COR-L47 (cell line): ENCODE measurements around the gene C20orf204.

Experiments used
- DNase-seq: peaks from one replicate; lab custom pipeline; 2025; lab: John Stamatoyannopoulos, UW

The C20orf204 gene

DNA sequence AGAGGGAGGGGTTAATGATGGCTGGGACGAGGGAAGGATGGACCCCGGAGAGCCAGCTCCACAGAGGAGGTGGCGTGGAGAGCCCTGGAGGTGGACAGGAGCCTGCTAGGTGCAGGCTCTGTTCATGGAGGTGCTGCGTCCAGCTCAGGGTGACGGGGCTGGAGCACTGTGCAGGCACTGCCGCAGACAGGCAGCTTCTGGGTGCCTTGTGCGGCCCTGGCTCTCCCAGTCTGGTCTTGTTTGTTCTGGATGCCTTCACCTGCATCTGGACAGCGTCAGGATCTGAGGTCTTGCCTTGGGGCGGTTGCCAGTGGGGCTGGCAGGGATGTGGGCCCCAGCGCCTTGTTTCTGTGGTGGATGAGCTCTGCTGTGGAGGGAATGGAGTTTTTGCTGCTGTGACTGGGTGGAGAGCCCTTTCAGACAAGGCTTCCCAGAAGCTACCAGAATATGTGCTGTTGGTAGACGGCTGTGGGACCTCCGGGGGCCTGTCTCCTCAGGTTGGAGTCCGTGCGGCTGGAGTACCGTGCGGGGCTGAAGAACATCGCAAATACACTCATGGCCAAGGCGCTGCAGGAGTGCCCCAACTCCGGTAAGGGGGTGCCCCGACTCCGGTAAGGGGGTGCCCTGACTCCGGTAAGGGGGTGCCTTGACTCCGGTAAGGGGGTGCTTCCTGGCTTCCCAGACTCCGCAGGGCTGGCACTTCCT lies 7.8 kb upstream of the C20orf204 start:
- no peak for DNase-seq

DNA sequence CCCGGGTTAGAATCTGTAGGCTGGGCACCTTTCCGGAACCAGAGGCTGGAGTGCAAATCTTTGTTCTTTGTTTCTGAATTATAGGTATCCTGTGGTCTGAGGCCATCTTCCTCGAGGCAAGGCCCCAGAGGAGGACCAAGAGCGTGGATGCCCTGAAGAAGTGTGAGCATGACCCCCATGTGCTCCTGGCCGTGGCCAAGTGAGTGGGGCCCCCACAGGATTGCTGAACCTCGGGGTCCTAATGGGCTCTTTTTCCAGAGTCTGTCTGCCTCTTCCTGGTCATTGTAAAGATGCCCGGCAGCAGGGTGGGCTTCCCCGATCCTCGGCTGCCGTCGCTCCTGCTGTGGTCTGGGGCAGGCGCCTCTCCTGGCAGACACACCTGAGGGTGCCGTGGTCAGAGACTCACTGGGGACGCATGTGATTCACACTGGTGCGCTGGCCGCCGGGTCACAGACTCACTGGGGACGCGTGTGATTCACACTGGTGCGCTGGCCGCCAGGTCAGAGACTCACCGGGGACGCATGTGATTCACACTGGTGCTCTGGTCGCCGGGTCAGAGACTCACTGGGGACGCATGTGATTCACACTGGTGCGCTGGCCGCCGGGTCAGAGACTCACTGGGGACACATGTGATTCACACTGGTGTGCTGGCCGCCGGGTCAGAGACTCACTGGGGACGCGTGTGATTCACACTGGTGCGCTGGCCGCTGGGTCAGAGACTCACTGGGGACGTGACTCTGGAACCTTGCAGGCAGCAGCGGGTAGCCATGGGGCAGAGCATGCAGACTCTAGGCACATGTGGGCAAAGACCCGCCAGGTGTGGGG lies 6.5 kb upstream of the C20orf204 start:
- DNase-seq, result no peak

DNA sequence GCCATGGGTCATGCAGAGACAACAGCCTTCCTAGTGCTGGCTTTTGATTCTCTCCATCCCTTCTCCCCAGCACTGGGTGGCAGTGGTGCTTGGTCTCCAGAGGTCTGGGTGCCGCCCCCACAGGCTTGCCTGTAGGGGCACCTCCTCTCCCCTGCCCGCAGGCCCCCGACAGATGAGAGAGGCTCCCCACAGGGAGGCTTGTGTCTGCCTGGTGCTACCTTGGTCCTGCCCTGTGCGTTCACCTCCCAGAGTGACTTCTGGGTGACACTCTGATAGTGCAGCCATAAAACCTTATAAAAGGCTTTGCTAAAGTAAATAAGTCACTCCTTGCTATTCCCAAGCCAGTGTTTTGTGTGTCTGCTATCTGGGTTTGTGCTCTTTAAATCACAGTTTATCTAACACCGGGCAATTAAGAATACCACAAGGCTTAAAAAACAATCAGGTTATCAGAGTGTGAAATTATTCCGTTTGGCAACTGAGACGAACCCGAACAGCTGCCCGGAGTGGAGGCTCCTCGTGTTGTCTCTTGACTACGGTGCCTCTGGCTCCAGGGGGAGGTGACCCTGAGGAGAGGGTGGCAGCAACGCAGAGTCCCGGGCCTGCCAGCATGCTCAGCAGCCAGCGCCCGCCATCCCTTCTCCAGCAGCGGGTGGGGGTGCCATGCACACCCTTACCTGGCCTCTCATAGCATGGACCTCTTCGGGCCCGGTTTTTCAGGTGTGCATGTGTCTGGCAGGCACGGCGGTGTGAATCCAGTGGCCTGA lies 5.4 kb upstream of the C20orf204 start:
- no peak for DNase-seq

DNA sequence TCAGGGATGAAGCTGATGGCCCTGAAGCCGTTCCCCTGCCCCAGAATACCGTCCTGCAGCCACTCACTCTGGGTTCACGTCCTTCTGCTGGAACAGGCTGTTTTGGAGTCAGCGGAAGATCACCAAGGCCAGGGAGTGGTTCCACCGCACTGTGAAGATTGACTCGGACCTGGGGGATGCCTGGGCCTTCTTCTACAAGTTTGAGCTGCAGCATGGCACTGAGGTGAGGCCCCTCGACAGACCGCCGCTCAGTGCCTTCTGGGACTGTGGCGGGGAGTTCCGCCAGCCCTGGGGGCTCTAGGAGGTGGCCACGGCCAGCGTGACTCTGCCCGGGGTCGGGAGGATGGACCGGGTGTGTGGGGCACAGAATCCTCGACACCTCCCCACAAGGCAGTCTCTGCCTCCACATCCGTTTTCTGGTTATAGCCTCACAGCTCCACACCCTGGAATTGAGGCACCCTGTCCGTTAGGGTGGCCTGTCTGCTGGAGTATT lies 4.1 kb upstream of the C20orf204 start:
- DNase-seq, result no peak

DNA sequence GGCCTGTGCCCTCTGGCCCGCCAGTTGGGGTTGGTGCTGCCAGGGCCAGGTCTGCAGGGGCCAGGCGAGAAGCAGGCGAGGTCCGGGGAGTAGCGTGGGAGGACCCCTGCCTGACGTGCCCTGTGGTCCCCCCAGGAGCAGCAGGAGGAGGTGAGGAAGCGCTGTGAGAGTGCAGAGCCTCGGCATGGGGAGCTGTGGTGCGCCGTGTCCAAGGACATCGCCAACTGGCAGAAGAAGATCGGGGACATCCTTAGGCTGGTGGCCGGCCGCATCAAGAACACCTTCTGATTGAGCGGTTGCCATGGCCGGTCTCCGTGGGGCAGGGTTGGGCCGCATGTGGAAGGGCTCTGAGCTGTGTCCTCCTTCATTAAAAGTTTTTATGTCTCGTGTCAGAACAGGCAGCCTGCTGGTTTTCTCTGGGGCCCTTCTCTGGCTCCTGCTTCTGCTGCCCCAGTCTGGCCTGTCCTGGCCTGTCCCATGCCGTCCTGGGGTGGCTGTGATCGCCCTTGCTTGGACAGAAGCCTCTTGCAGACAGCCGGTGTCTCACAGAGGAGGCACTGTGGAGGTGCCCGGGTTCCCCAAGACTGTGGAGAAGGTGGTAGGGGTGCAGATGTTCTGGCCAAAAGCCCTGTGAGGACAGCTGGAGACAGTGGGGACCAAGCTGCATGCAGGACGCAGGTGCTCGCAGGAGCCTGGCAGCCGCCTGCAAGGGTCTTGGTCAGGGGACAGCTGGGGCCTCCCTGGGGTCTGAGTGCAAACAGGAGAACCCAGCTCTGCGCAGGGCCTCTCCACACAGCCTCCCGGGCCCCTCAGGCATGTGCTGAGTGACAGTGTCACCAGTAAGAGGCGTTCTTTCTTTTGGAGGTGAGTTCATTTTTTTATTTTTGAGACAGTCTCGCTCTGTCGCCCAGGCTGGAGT lies 3.0 kb upstream of the C20orf204 start:
- no peak for DNase-seq

DNA sequence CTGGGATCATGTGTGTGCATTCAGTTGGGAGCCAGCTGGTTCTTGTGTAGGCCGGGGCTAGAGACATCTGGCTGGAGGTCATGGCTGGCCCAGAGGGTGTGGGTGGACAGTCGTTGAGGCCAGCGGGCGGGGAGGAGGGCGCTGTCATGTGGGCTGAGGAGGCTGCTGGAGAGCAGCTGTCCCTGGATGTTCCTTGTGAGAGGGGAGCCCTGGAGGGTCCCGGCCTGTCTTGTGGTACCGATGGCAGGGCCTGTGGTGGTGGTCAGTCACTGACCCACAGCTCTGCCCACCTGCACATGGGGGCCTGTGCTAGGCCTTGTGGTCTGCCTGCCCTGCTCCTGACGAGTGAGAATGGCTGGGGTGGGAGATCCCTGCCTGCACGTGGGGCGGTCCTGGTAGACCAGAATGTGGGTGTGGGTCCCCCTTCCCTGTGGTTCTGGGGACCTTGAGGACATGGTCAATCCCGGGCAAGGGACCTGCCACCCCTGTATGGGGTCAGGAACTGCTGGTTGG lies 1.9 kb upstream of the C20orf204 start:
- no peak for DNase-seq

DNA sequence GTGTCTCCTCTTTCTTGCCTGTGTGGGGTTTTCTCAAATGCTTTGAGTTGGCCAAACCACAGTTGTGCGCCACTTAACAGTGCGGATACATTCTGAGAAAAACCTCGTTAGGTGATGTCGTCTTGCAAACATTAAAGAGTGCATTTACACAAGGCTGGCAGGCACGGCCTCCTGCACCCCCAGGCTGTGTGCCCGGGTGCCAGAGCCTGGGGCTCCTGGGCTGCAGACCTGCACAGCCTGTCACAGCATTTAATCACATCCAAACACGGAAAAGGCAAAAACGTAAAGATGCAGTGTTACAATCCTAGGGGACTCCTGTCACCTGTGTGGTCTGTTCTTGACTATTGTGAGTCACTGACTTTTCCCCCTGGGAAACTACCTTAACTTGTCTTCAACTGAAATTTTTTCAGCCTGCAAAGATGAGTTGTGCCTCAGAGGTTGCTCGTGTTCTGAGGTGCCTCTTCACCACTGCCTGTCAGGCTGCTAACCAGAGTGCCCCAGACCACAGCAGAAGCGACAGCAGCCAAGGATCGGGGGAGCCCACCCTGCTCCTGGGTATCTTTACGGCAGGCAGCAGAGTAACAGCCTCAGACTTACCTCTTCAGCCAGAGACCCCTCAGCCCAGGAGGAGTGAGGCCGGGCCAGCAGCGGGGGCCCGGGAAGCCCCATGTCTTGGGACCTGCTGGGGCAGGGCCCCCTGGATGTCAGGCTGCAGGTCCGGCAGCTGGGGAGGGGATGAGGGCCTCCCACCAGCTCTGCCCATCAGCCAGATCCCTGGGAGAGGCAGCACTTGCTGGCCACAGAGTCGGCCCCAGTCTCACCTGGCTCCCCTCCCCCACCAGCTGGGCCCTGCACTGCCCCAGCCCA lies 683 bp upstream of the C20orf204 start:
- DNase-seq, result no peak

DNA sequence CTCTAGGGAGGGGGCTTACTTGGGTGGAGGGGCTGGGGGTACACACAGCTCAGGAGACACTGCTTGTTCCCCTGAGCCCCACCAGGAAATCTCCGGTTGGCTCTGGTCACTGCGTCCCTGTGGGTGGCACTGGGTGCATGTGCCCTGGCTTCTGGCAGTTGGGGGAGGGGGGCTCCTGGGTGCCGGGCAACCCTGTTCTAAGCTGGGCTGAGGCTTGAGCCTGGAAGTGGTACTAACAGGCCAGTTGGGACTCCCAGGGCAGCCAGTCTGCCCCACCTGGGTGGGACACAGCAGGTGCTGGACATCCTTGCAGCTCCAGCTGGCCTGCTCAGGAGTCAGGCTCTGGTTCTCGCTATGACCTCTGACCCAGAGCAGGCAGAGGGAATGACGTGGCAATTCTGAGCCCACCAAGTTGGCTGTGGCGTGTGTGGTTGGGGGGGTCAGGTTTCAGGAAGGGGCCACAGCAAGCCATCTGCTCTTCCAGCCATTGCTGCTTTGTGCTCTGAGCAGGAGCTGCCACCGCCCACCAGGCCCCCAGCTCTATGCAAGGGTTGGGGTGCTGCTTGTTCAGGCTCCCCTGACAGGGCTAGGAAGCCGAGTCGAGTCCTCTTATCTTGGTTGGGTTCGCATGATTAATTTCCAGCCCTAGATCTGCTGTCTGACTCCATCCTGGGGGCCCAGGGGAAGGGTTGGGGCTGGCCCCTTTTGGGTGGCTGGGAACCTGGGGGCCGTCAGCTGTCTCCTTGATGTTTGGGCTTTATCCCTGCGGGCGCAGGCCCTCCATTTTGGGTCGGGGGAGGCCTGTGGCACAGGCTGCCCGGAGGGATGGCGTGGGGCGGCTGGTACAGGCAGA lies 590 bp downstream of the C20orf204 start:
- DNase-seq, result no peak

DNA sequence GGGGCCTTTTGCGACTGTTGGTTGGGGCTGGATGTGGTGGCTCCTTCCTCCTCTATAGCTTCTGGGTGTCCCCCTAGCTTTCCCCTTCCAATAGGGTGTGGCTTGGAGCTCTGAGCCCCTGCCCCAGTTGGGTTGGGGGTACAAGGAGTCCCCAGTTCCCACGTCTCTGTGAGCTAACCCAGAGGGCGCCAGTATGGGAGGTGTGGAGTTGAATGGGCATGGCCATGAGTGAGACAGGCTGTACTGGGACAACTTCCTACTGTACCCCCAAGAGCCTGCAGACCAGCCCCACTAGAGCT lies 1.2 kb downstream of the C20orf204 start:
- no peak for DNase-seq

DNA sequence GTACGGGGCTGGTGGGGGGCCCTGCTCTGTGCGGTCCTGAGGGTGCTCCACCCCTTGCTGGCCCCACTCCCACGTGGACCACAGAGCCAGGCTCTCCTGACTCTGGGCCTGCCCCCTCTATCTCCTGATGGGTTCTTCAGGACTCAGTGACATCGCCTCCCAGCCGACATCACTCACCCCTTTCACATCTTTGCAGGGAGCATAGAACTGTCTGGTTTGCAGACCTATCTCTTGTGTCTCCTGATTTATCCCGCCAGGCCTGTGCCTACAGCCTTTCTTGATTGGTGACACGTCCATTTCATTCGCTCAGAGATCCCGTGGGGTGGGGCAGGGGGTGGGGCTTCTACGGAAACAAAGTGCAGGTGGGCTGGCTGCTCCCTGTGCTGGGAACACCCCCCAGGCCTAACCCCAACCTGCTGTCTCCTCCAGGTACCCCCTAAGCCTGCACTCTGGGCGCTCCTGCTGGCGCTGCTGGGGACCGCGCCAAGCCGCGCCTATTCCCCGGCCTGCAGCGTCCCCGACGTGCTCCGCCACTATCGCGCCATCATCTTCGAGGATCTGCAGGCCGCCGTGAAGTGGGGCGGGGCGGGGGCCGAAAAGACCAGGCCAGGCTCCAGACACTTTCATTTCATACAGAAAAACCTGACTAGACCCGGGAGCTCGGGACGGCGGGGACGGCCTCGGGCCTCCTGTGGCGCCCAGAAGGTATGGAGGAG lies 1.7 kb downstream of the C20orf204 start:
- peak; percentile 54 for DNase-seq

DNA sequence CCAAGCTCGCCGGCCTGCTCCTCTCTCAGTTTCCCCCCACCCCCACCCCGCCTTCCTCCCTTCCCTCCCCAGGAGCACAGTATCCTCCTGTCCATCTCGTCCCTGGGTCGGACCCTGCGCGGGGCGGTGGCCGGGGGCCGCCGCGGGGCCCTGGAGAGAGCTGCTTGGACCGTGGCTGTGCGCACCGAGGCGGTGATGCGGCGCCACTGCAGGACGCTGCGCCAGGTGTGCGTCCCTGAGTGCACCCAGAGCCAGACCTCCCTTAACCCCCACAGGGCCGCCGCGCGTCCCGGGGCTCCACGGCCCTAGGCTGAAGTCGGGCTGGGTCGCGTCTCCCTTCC lies 2.2 kb downstream of the C20orf204 start:
- DNase-seq, result no peak

DNA sequence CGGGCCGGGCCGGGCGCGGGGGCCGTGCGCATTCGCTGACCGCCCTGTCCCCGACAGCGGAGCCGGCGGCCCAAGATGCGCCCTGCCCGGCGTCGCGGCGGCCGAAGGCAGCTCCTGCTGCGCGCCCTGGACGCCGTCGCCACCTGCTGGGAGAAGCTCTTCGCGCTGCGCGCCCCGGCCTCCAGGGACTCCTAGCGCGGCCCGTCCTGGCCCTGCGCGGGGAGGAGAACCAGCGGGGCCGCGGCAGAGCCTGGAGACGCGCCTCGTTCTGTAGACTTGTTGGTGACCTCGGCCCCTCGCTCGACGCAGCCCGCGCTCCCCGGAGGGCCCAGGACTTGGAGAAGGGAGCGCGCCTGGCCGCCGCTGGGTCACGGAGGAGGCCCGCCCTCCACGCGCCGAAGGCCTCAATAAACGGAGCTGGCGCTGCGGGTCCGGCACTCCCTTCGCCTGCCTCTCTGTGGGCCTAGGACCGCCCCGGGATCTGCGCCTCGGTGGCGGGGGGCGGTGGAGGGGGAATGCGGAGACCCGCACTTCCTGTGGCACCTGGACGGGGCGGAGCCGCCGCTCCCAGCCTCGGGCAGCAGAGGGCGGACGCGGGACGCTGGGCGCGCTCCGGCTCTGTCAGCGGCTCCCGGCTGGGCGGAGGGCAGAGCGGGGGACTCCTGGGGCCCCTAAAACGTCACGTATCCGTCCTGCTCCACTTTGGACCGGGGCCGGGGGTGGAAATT lies 2.7 kb downstream of the C20orf204 start:
- DNase-seq, result peak; percentile 64

DNA sequence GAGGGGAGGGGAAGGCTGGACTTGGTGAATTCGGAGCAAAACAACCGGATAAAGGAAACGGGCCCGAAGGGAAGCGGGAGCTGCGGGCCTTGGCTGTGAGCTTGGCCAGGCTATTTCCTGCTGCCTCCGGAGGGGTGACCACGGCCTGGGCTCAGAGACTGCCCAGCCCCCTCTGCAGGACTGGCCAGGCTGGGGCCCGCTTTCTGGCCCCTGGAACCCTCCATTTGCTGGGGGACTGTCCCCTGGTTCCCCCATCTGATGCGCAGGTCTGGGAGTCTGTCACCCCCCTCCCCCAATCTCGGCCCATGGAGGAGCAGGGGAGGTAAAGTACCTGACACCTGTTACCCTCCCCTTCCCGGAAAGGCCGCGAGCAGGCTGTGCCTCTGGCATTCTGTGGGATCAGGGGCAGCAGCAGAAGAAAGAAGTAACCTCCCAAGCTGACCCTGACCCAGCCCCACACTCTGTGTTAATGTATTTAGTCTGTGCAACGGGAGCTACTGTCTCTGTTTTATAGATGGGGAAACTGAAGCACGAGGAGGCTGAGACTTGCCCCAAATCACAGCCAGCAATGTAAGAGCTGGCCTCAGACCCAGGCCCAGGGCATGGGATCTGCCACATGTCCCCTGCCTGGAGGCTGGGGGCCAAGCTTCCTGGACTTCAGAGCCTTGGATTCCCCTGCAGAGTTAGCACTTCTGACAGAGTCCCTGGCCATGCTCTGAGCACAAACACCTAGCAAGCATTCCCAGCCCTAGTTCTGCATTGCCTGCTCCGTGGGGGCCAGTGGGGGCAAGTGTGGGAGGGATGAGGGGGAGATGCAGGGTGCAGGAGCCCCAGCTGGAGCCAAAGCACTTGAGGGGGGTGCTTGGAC lies 3.5 kb downstream of the C20orf204 start:
- no peak for DNase-seq

DNA sequence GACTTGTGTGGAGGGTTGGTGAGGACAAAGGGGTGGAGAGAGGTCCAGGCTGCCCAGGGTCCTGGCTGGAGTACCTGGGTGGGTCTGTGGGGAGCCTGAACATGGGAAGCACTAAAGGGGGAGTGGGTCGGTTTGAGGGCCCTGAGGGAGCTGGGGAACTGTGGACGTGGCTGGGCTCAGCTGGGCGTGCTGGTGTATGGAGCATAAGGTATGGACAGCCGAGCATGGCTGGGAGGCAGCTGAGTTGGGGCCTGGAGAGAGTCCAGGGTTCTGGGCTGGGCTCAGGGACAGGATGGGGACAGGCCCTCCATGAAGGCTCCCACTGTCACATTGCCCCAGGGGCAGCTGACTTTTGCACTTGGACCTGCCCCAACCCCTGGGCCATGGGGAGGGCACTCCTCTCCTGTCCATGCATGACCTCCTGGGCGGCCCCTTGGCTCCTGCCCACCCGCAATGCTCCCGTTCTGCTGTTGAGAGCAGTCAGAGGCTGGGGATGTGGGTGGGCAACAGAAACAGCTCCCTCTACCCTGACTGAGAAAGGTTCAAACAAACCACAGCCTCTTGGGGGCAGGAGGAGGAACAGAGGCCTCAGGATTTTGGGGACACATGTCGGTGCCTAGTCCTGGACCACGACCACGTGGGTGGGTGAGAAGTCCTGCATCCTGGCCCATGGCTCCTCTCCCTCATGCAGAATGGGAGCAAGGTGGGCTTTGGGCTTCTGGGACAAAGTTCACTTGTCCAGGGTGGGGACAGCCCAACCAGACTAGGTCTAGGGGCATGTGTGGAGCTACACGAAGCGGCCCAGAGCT lies 4.5 kb downstream of the C20orf204 start:
- DNase-seq, result no peak

DNA sequence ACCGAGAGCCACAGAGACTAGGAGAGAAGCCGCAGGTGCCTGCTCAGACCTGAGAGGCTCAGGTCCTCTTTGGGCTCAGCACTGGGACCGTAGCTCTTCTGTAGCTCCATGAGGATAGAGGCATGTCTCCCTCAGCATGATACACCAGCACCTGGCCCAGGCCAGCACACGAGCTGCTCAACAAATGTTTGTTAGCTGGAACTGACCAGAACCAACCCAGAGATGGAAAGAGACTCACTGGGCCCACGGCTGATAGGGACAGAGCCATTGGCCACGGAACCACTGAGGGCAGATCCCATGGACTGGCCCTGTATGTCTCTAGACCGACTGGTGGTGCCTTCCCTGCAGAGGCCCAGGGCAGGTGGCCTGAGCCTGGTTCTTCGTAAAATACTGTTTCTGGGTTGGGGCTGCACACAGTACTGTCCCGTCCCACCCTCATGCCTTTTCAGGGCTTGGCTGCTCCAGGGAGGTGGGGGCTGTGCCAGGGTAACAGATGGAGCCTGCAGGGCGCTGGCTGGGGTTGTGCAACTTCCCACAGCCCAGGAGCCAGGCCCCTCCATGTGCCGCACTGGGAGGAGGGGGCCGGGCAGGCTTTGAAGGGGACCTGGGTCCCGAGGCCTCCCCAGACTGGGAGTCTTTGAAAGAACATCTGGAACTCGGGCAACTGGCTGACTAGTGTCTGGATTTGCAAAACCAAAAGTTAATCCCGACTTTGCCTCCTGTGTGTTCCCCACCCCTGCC lies 5.2 kb downstream of the C20orf204 start:
- no peak for DNase-seq

DNA sequence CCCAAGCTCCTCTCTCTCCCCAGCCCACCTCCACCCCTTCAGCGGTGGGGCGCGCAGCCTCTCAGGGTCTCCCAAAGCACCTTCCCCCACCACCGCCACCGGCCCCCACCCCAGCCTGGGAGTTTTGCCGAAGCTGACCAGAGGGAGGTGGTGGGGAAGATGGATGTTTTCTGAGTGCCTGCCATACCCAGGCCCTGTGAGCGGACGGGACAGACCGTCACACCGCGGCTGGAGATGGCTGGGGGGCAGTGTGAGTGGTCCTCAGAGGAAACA lies 5.7 kb downstream of the C20orf204 start:
- no peak for DNase-seq
